HG03469 (cell line): ENCODE measurements around the gene SKIC3.

Experiments used
- ATAC-seq: cut with Tn5 transposase; IDR thresholded peaks from one replicate; pipeline ENCODE4 v1.9.1; 2021; ENCODE audit warnings: mild to moderate bottlenecking, moderate library complexity, moderate number of reproducible peaks; ENCODE audit not compliant: unreplicated experiment

SKIC3 gene

GRCh38 chr5:95532415-95532814 lies 22.4 kb downstream of the SKIC3 start:
- no peak for ATAC-seq

DNA sequence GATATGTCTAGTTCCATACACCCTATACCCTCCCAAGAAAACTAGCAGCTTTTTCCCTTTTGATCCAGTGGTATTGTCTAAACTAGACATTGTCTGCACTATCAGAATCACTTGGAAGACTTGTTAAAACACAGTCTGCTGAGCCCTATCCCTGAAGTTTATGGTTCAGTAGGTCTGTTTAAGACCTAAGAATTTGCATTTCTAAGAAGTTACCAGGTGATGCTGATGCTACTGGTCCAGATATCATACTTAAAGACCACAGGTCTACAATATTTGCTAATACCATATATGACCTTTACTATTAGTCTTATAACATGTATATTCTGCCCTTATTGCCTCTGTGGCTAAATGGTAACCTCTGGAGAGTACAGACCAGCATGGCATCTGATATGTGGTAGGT lies 23.3 kb downstream of the SKIC3 start:
- ATAC-seq, result no peak

- no peak for ATAC-seq
These were observed 24.4 kb downstream of the SKIC3 start for GRCh38 chr5:95530416-95530815.

DNA sequence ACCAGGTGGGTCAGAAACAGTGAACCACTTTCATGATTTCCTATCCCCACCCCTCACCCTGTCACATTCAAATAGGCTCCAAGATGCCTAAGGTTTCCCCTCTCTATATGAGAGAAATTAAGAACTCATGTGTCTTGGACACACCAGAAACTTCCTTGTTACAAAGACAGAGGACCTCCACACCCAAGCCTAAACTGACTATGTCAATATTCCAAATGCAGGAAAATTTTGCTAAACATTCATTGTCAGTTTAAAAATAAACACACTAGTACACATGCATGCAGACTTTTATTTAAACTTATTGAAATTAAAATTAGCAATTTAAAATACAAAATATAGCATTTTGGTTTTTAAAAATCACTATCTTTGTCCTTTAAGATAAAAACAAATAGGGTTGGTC lies 26.2 kb downstream of the SKIC3 start:
- ATAC-seq, result no peak

DNA sequence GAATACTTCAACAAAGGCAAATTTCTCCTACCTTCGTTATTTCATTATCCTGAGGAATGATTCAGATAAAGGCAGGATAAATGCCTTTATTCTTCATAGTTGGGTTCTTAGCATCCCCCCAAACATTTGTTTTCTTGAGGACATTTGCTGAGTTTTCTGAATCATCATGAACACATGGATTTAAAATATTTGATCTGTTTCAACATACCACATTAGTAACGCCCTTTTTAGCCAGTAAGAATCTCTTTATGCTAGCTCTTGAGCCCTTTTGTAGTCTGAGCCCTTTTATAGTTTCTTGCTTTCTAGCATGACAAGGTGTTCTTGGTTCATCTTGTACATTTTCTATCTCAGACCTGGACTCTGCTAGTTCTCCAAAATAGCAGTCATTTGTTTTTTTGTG lies 27.9 kb downstream of the SKIC3 start:
- no peak for ATAC-seq

GRCh38 chr5:95524423-95524822 lies 30.4 kb downstream of the SKIC3 start:
- no peak for ATAC-seq

- no peak for ATAC-seq
These were observed 34.6 kb downstream of the SKIC3 start for GRCh38 chr5:95520206-95520605.

DNA sequence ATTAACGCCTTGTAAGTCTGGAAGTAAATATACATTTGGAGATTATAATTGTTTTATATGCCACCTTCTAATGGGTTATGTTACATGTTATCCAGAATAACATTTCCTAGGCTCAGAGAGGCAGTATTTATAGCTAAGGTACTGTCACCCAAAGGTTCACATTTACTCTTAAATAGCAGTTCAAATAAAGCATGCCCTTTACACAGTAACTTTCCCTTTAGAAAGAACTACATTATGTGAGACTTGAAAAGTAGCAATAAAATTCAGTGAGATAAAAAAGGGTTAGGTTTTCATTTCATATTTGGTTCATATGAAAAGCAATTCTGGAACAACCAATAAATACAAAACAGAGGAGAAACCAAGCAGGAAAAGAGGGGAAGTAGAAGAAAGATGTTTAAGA lies 35.1 kb downstream of the SKIC3 start:
- ATAC-seq, result no peak

DNA sequence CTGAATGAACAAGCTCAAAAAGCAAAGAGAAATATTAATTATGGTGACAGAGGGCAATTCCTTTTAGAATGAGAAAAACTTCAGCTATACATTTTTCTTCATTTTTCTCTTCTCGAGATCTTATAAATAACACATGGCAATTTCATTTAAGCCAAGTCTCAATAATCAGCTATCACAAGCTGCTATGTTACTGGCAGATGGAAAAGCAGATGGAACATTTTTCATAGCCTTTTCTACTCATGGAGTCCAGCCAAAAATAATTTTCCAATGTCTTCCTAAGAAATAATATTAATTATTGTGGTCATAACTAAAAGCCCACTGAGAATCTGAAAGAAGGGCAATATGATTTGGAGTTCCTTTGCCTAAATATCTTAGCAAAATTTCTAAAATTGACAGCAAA lies 35.6 kb downstream of the SKIC3 start:
- no peak for ATAC-seq

DNA sequence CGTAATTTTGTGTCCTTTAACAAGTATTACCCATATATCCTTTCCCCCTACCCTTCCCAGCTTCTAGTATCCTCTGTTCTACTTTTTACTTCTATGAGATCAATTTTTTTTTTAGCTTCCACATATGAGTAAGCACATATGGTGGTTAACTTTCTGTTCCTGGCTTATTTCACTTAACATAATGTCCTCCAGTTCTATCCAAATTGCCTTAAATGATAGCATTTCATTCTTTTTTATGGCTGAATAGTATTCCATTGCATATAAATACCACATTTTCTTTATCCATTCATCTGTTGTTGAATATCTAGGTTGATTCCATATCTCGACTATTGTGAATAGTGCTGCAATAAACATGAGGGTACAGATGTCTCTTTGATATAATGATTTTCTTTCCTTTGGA lies 36.4 kb downstream of the SKIC3 start:
- no peak for ATAC-seq

DNA sequence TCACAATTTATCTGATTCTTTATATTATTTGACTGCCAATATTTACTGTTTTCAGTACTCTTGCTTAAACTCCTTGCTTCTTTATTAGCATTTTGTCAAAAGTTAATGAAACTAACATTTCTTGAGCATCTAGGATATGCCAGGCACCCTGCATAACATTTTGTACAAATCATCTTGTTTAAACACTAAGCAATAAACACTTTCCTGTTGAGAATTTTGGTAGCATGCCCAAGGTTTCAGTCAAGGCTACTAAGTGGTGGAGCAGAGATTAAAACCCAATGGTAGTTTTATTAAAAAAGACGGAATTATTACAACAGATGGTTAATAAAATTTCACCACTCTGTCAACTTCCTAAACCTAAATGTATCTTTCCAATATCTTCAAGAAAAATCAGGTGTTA lies 43.2 kb downstream of the SKIC3 start:
- ATAC-seq, result no peak

DNA sequence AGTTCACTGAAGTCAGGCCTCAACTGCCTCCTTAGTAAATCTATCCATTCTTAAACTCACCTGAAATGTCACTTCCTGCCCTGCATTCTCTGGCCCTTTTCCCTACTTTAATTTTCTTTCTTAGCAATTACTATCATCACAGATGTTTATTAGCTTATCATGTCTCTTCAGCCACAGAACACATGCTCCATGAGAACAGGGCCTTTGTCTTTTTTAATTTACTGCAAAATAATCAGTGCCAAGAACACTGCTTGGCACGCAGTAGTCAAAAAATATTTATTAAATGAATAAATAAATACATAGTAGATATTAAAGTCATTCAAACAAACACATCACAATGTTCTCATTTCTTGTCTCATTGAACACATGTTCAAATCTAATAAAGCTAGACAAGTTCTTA lies 46.2 kb downstream of the SKIC3 start:
- no peak for ATAC-seq
